Right atrium auricular region (tissue), 2 donors: Measurements from ENCODE around the gene OSBPL6. TPM values are rescaled to one million over a fixed set of nuclear protein-coding genes. Genes with fewer than 3 reads are reported as not detected.

Experiments used
- DNase-seq: peaks from one replicate; pipeline ENCODE4 v3.0.0-alpha.2; 2019; ENCODE audit warnings: low spot score
- H3K27ac ChIP-seq, 2 donors: fragments of 200-600 bp; sonication (generic); 1 replicate in 1 of 2; 2 replicates in 1 of 2; pipeline ENCODE4 v1.5.1; 2016 to 2019
- H3K27me3 ChIP-seq, 2 donors: fragments of 200-600 bp; sonication (generic); one replicate each; pipeline versions ENCODE4 v1.5.1 to v1.6.0; 2017 to 2019
- H3K36me3 ChIP-seq: fragments of 200-600 bp; sonication (generic); one replicate; pipeline ENCODE4 v1.5.1; 2016
- H3K4me1 ChIP-seq, 2 donors: fragments of 200-600 bp; sonication (generic); one replicate each; pipeline versions ENCODE4 v1.5.1 to v1.6.0; 2017 to 2019
- H3K4me3 ChIP-seq, 2 donors: fragments of 200-600 bp; sonication (generic); 1 replicate in 1 of 2; 2 replicates in 1 of 2; pipeline ENCODE4 v1.5.1; 2017 to 2019; ENCODE audit warnings: mild to moderate bottlenecking in 1 of 2, moderate library complexity in 1 of 2
- H3K9me3 ChIP-seq, 2 donors: fragments of 200-600 bp; sonication (generic); one replicate each; pipeline ENCODE4 v1.5.1; 2019
- total RNA-seq, 2 donors: library from RNA; depleted of rRNA; stranded (reverse); fragments of >200 nt; gene quantifications; one replicate each; pipeline ENCODE4 v1.1.0, GENCODE V29; 2016
- TF ChIP-seq, protein P1 (sequence below), 2 donors: fragments of 200-600 bp; sonication (generic); IDR thresholded peaks; one replicate each; pipeline ENCODE4 v1.5.1; 2019; ENCODE audit warnings: antibody characterized with exemption in 2 of 2

The OSBPL6 gene
- total RNA-seq, 2 donors from 2014 or later = 4.8 to 11.5 TPM

DNA sequence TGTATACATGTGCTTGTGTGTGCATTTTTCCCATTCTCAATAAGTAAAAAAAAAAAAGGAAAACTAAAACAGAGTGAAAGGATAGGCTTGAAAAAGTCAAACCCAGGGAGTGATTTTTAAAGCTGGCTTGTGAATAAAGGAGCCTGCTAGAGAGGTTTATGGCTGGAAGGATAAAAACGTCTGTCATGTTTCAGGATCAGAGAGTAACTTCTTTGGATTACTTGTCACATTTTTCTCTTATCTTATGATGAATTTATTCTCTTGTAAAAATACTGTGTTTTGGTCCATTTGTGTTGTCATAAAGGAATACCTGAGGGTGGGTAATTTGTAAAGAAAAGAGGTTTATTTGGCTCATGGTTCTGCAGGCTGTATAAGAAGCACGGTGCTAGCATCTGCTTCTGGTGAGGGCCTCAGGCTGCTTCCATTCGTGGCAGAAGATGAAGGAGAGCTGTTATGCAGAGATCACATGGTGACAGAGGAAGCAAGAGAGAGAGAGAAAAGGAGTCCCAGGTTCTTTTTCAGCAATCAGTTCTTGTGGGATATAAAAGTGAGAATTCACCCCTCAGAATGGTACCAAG is 89.1 kb downstream of the OSBPL6 start:
- H3K4me1 ChIP-seq = peaks cover 0 to 15% of the 10 kb centered on the region in 2 donors
- TF ChIP-seq, protein P1, sequence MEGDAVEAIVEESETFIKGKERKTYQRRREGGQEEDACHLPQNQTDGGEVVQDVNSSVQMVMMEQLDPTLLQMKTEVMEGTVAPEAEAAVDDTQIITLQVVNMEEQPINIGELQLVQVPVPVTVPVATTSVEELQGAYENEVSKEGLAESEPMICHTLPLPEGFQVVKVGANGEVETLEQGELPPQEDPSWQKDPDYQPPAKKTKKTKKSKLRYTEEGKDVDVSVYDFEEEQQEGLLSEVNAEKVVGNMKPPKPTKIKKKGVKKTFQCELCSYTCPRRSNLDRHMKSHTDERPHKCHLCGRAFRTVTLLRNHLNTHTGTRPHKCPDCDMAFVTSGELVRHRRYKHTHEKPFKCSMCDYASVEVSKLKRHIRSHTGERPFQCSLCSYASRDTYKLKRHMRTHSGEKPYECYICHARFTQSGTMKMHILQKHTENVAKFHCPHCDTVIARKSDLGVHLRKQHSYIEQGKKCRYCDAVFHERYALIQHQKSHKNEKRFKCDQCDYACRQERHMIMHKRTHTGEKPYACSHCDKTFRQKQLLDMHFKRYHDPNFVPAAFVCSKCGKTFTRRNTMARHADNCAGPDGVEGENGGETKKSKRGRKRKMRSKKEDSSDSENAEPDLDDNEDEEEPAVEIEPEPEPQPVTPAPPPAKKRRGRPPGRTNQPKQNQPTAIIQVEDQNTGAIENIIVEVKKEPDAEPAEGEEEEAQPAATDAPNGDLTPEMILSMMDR (IDR thresholded peaks at IDR 0.05) = no peak
- H3K27me3 ChIP-seq = no peaks in the 10 kb centered on the region
- H3K27ac ChIP-seq = no peak overlapping the region
- H3K36me3 ChIP-seq = no peaks in the 10 kb centered on the region
- DNase-seq = no peak
- no peaks in the 10 kb centered on the region for H3K9me3 ChIP-seq
- H3K4me3 ChIP-seq = no peak overlapping the region

GRCh38 chr2:178284613-178285286 is 90.4 kb downstream of the OSBPL6 start:
- no peak overlapping the region for H3K27ac ChIP-seq

GRCh38 chr2:178285287-178285615 is 90.9 kb downstream of the OSBPL6 start:
- no peak for DNase-seq
- TF ChIP-seq, protein P1 (IDR thresholded peaks at IDR 0.05) = no peak
- H3K27ac ChIP-seq = no peak overlapping the region
- H3K9me3 ChIP-seq = no peaks in the 10 kb centered on the region
- H3K4me1 ChIP-seq = peaks cover 0 to 12% of the 10 kb centered on the region in 2 donors
- no peaks in the 10 kb centered on the region for H3K27me3 ChIP-seq
- H3K4me3 ChIP-seq = no peak overlapping the region
- H3K36me3 ChIP-seq = no peaks in the 10 kb centered on the region

More at GRCh38 chr2:178284613-178285286, 90.4 kb downstream of the OSBPL6 start:
- H3K9me3 ChIP-seq = no peaks in the 10 kb centered on the region
- no peak for DNase-seq
- H3K36me3 ChIP-seq = no peaks in the 10 kb centered on the region
- H3K4me1 ChIP-seq = peaks cover 0 to 15% of the 10 kb centered on the region in 2 donors
- TF ChIP-seq, protein P1 (IDR thresholded peaks at IDR 0.05) = no peak
- no peak overlapping the region for H3K4me3 ChIP-seq
- no peaks in the 10 kb centered on the region for H3K27me3 ChIP-seq

- no peaks in the 10 kb centered on the region for H3K27me3 ChIP-seq
- TF ChIP-seq, protein P1 (IDR thresholded peaks at IDR 0.05) = no peak
- no peaks in the 10 kb centered on the region for H3K9me3 ChIP-seq
- no peaks in the 10 kb centered on the region for H3K36me3 ChIP-seq
- DNase-seq = no peak
- H3K4me3 ChIP-seq = no peak overlapping the region
- H3K27ac ChIP-seq = no peak overlapping the region
- peaks cover 0 to 10% of the 10 kb centered on the region in 2 donors for H3K4me1 ChIP-seq
Observed at GRCh38 chr2:178286636-178287035, 92.3 kb downstream of the OSBPL6 start.

- H3K4me3 ChIP-seq = no peak overlapping the region
- H3K27ac ChIP-seq = no peak overlapping the region
- TF ChIP-seq, protein P1 (IDR thresholded peaks at IDR 0.05) = no peak
- H3K4me1 ChIP-seq = no peaks in the 10 kb centered on the region
- no peak for DNase-seq
- H3K27me3 ChIP-seq = no peaks in the 10 kb centered on the region
- no peaks in the 10 kb centered on the region for H3K36me3 ChIP-seq
- H3K9me3 ChIP-seq = no peaks in the 10 kb centered on the region
Observed at GRCh38 chr2:178287652-178288344, 93.5 kb downstream of the OSBPL6 start.
